HUES64 (cell line): Measurements from ENCODE around the gene ZMYM4. TPM values are rescaled to one million over a fixed set of nuclear protein-coding genes. Genes with fewer than 3 reads are reported as not detected.
A peak's percentile ranks its signal among the peaks of the same experiment; 100 is the strongest.
"Not testable (repeated sequence)": the region's sequence is repeated elsewhere in the genome, so short reads cannot be mapped to it uniquely, and the experiment has no call there.

Experiments used
- H3K27ac ChIP-seq: 2 replicates; pipeline ENCODE4 v1.7.0; 2013; ENCODE audit warnings: low read depth, low read length, inconsistent platforms
- H3K27me3 ChIP-seq: 2 replicates; pipeline ENCODE4 v1.6.1; 2013; ENCODE audit warnings: mild to moderate bottlenecking, low read length; ENCODE audit not compliant: insufficient read depth
- H3K36me3 ChIP-seq: 2 replicates; pipeline ENCODE4 v1.6.1; 2013; ENCODE audit warnings: mild to moderate bottlenecking, low read length; ENCODE audit not compliant: insufficient read depth
- H3K4me1 ChIP-seq: 2 replicates; pipeline ENCODE4 v1.6.1; 2013; ENCODE audit warnings: mild to moderate bottlenecking, low read length, moderate library complexity; ENCODE audit not compliant: insufficient read depth
- H3K4me3 ChIP-seq: 2 replicates; pipeline ENCODE4 v1.5.1; 2013; ENCODE audit warnings: mild to moderate bottlenecking, low read length, moderate library complexity
- H3K9ac ChIP-seq: 2 replicates; pipeline ENCODE4 v1.6.1; 2013; ENCODE audit warnings: mild to moderate bottlenecking, low read depth, low read length
- H3K9me3 ChIP-seq: 2 replicates; pipeline ENCODE4 v1.6.1; 2013; ENCODE audit warnings: low read depth, low read length; ENCODE audit not compliant: insufficient read depth
- WGBS: fragments of 150-250, 120-280 bp; methylation state at CpG from one replicate; pipeline ENCODE4 v1.1.7; 2013; ENCODE audit warnings: missing lambda C conversion rate; 5-methylcytosine and 5-hydroxymethylcytosine counted together
- polyA plus RNA-seq, 2 experiments: library from polyadenylated mRNA; stranded (reverse); fragments of 50-300 nt; gene quantifications; one replicate each; pipeline ENCODE4 v1.2.3, GENCODE V29; 2013

ZMYM4 gene
- 41.4 TPM for polyA plus RNA-seq (2013, experiment 1 of 2)
- polyA plus RNA-seq (2013, experiment 2 of 2), result 42.4 TPM

GRCh38 chr1:35268282-35269200 is at the start of gene ZMYM4:
TSS of gene ZMYM4 (plus strand) at chr1:35268709. CDS start at chr1:35269047, 338 bp downstream.
- no peaks in the 10 kb centered on the region for H3K9me3 ChIP-seq
- H3K4me1 ChIP-seq, result peaks cover 16% of the 10 kb centered on the region; the same call in 1 of the 2 replicates
- H3K36me3 ChIP-seq, result peaks cover 7% of the 10 kb centered on the region; the same call in 1 of the 2 replicates
- peak within 1 kb of the TSS; percentile 95 for H3K4me3 ChIP-seq
- WGBS, result 2% methylated on average over 65 of the region's 65 CpGs
- H3K27ac ChIP-seq, result peak within 1 kb of the TSS; percentile 97
- H3K27me3 ChIP-seq, result no peaks in the 10 kb centered on the region
- H3K9ac ChIP-seq, result peak within 1 kb of the TSS; percentile 86

- 58% methylated on average over 2 of the region's 2 CpGs for WGBS
- Histone ChIP-seq H3K27ac (no peak overlapping the region), H3K9me3 (no peaks in the 10 kb centered on the region), H3K36me3 (no peaks in the 10 kb centered on the region), H3K4me3 (no peak overlapping the region), H3K9ac (no peak overlapping the region), H3K4me1 (peaks cover 19% of the 10 kb centered on the region), H3K27me3 (no peaks in the 10 kb centered on the region)
Observed at GRCh38 chr1:35220976-35221375, 47.5 kb upstream of the ZMYM4 start.

- H3K9me3 ChIP-seq, result no peaks in the 10 kb centered on the region
- no peak overlapping the region for H3K9ac ChIP-seq
- H3K4me3 ChIP-seq, result no peak overlapping the region
- no peak overlapping the region for H3K27ac ChIP-seq
- H3K4me1 ChIP-seq, result peaks cover 19% of the 10 kb centered on the region
- no peaks in the 10 kb centered on the region for H3K27me3 ChIP-seq
- no peaks in the 10 kb centered on the region for H3K36me3 ChIP-seq
- 84% methylated on average over 6 of the region's 6 CpGs for WGBS
Observed at GRCh38 chr1:35222322-35223083, 46.0 kb upstream of the ZMYM4 start.

DNA sequence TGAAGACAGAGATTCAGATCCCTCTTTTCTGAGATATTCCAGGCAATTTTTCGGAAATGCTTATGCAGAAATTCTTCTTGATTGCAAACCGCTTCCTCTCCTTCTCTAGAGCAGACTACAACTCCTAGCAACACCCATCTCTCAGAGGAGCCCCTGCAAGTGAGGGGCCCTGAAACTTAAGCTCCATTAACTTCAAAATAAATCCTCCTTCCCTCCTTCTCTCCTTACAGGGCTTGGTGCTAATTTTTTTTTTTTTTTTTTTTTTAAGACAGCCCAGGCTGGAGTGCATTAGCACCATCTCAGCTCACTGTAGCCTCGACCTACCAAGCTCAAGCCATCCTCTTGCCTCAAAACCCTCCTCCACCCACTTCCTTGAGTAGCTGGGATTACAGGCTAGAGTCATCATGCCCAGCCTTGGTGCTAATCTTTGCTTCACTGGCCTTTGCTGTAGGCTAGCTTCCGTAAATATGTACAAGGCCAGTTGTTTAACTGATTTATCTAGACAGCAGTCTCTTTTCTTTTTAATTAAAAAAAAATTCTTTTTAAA is 45.4 kb upstream of the ZMYM4 start:
- Histone ChIP-seq H3K4me3 (no peak overlapping the region), H3K27ac (no peak overlapping the region), H3K9ac (no peak overlapping the region), H3K4me1 (peaks cover 19% of the 10 kb centered on the region), H3K36me3 (no peaks in the 10 kb centered on the region), H3K27me3 (no peaks in the 10 kb centered on the region), H3K9me3 (no peaks in the 10 kb centered on the region)
- 79% methylated on average over 4 of the region's 4 CpGs for WGBS

DNA sequence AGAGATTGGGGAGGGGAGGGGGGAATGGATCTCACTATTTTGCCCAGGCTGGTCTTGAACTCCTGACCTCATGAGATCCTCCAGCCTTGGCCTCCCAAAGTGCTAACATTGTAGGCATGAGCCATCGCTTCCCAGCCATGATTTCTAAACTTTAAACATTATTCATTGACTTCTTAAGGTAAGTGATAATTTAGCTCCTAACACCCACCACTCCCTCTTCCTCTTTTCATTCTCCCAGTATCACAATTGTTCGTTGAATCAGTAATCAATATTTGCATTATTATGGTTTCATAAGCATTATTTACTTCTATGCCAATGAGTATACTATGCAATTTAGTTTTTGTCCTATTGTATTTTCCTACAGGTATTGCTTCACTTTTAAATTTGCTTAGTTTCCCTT is 42.0 kb upstream of the ZMYM4 start:
- Histone ChIP-seq H3K36me3 (no peaks in the 10 kb centered on the region), H3K4me3 (no peak overlapping the region), H3K4me1 (peaks cover 15% of the 10 kb centered on the region; the same call in 1 of the 2 replicates), H3K9me3 (no peaks in the 10 kb centered on the region), H3K27me3 (no peaks in the 10 kb centered on the region), H3K27ac (no peak overlapping the region), H3K9ac (no peak overlapping the region)
- 100% methylated on average over 1 of the region's 2 CpGs for WGBS

DNA sequence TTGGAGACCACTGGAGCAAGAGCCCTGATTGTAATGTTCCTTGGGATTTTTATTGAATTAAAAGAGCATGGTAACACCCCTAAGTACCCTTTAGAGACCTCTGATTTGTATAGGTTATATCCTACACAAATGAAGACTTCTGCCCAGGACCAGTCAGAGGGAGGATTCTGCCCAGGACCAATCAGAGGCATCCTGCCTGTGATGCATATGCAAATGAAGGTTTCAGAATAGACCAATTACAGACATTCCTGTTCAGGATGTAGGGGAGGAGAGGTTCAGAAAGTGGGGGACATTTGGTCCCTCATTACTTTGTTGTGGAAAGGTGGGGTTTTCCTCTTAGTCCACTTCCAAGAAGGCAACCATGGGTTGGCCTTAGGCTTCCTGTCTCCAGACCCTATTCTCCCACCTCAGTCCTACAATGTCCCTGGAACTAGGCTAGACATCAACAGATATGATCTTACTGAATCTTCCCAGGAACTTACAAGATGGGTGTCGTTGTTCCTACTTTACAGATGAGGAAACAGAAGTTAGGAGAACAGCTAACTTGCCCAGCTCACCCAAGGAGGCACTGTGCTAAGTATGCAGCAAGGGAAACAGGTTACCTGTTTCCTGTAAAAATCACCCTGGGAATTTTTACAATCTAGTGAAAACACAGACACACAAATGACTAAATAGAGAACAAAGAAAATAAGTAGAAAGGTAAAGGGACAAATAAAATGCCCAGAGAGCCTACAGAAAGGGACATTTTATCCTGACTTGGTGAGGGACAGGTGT is 38.7 kb upstream of the ZMYM4 start:
- no peak overlapping the region for H3K27ac ChIP-seq
- no peak overlapping the region for H3K4me3 ChIP-seq
- no peaks in the 10 kb centered on the region for H3K27me3 ChIP-seq
- no peaks in the 10 kb centered on the region for H3K36me3 ChIP-seq
- H3K9ac ChIP-seq, result no peak overlapping the region
- 96% methylated on average over 1 of the region's 1 CpG for WGBS
- no peaks in the 10 kb centered on the region for H3K4me1 ChIP-seq
- no peaks in the 10 kb centered on the region for H3K9me3 ChIP-seq

- no peak overlapping the region for H3K9ac ChIP-seq
- no CpG with 5 or more reads among the region's 1 CpG for WGBS
- H3K27ac ChIP-seq, result no peak overlapping the region
Observed at GRCh38 chr1:35231287-35231686, 37.2 kb upstream of the ZMYM4 start.

GRCh38 chr1:35236772-35237171 is 31.7 kb upstream of the ZMYM4 start:
- not testable (repeated sequence) for H3K9ac ChIP-seq, H3K27ac ChIP-seq, H3K9me3 ChIP-seq, H3K4me3 ChIP-seq, H3K27me3 ChIP-seq, H3K36me3 ChIP-seq, H3K4me1 ChIP-seq
- 90% methylated on average over 2 of the region's 2 CpGs for whole genome bisulfite sequencing

More at GRCh38 chr1:35231287-35231686, 37.2 kb upstream of the ZMYM4 start:
- Histone ChIP-seq H3K4me3 (no peak overlapping the region), H3K27me3 (no peaks in the 10 kb centered on the region), H3K4me1 (no peaks in the 10 kb centered on the region), H3K9me3 (no peaks in the 10 kb centered on the region), H3K36me3 (no peaks in the 10 kb centered on the region)

GRCh38 chr1:35243691-35244090 is 24.8 kb upstream of the ZMYM4 start:
- WGBS, result 90% methylated on average over 1 of the region's 1 CpG
- Histone ChIP-seq H3K27ac (no peak overlapping the region), H3K9ac (no peak overlapping the region), H3K36me3 (no peaks in the 10 kb centered on the region), H3K4me3 (no peak overlapping the region), H3K4me1 (no peaks in the 10 kb centered on the region), H3K9me3 (no peaks in the 10 kb centered on the region), H3K27me3 (no peaks in the 10 kb centered on the region)

DNA sequence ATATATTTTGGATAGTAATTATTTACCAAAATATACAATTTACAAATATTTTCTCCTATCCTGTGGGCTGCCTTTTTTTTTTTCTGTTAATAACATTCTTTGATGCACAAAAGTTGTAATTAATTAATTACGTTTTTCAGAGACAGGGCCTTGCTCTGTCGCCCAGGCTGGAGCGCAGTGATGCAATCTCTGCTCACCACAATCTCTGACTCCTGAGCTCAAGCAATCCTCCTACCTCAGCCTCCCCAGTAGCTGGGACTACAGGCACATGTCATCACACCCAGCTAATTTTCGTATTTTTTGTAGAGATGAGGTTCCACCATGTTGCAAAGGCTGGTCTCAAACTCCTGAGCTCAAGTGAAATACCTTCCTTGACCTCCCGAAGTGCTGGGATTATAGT is 21.3 kb upstream of the ZMYM4 start:
- no peaks in the 10 kb centered on the region for H3K27me3 ChIP-seq
- no peaks in the 10 kb centered on the region for H3K36me3 ChIP-seq
- H3K4me3 ChIP-seq, result no peak overlapping the region
- 94% methylated on average over 5 of the region's 5 CpGs for whole genome bisulfite sequencing
- no peaks in the 10 kb centered on the region for H3K9me3 ChIP-seq
- no peak overlapping the region for H3K27ac ChIP-seq
- no peaks in the 10 kb centered on the region for H3K4me1 ChIP-seq
- no peak overlapping the region for H3K9ac ChIP-seq
